HS-27A (cell line): ENCODE results near the gene GRIP1.

Experiments used
- DNase-seq: peaks from one replicate; pipeline ENCODE4 v3.0.0-alpha.2; 2012; ENCODE audit warnings: low read depth, missing footprints

The GRIP1 gene, protein sequence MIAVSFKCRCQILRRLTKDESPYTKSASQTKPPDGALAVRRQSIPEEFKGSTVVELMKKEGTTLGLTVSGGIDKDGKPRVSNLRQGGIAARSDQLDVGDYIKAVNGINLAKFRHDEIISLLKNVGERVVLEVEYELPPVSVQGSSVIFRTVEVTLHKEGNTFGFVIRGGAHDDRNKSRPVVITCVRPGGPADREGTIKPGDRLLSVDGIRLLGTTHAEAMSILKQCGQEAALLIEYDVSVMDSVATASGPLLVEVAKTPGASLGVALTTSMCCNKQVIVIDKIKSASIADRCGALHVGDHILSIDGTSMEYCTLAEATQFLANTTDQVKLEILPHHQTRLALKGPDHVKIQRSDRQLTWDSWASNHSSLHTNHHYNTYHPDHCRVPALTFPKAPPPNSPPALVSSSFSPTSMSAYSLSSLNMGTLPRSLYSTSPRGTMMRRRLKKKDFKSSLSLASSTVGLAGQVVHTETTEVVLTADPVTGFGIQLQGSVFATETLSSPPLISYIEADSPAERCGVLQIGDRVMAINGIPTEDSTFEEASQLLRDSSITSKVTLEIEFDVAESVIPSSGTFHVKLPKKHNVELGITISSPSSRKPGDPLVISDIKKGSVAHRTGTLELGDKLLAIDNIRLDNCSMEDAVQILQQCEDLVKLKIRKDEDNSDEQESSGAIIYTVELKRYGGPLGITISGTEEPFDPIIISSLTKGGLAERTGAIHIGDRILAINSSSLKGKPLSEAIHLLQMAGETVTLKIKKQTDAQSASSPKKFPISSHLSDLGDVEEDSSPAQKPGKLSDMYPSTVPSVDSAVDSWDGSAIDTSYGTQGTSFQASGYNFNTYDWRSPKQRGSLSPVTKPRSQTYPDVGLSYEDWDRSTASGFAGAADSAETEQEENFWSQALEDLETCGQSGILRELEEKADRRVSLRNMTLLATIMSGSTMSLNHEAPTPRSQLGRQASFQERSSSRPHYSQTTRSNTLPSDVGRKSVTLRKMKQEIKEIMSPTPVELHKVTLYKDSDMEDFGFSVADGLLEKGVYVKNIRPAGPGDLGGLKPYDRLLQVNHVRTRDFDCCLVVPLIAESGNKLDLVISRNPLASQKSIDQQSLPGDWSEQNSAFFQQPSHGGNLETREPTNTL

DNA sequence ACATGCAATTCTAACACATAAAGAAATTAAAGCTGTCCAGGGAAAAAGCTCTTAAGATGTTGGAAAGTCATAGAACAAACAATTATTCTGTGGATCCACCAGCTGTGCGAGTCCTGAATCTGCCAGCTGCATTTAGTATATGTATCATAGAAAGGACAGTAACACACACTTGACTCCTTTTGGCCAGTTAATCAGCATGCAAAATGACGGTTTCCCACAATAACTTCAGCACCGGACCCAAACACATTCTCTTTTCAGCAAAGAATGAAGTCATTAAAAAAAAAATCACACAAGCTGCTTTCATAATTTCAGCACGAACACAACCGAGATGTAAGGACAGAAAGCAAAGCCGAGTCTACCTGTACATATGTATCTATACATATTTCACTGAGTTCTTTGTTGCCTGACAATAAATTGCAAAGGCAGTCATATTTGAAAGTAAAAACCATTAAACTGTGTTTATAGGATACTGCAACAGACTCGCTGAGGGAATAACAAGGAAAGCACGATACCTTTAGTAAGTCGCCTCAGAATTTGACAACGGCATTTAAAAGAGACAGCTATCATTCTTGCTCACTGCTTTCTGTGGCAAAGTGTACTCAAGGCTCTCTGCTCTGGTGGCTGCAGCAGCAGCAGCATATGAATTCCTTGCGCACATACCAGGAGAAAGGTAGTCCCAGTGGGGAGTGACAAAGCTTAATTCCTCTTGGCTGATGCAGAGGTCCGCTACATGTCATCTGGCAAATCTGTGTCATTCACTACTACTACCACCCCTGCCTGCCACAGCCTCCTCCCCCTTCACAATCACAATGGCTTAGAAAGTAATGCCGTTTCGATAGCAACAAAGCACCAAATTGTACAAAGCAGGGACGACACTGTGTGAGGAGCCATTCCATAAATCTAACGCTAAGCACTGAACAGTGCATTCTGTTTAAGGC lies at the start of gene GRIP1:
GRIP1 (minus strand) TSS at position 739 of the 938 bp plus-strand sequence; CDS start at position 567, 172 bp downstream.
- DNase-seq = no peak

DNA sequence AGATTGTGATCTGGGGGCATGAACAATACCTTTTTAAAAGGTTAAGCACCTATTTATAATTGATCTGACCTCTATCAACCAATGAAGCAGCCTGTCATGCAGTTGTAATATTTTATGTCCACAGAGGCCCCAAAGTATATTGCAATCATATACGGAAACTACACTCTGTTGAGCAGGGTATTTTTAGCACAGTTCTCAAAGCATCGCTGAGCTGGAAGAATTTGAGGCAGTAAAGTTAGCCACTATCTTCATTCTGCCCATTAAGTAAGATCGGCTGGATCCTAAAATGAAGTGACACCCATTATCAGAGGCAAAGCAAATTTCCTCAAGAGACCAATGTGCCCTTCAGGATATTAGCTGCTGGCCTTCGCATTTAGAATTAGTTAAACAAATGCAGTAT lies 47.7 kb upstream of the GRIP1 start:
- no peak for DNase-seq

DNA sequence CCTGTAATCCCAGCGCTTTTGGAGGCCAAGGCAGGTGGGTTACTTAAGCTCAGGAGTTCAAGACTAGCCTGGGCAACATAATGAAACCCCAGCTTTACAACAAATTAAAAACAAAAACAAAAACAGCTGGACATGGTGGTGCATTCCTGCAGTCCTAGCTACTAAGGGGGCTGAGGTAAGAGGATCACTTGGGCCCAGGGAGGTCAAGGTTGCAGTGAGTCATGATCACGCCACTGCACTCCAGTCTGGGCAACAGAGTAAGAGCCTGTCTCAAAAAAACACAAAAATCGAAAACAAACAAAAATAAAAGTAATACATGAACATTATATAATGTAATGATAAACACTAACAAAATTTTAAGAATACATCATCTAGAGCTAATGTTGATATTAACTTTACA lies 46.2 kb upstream of the GRIP1 start:
- no peak for DNase-seq

DNA sequence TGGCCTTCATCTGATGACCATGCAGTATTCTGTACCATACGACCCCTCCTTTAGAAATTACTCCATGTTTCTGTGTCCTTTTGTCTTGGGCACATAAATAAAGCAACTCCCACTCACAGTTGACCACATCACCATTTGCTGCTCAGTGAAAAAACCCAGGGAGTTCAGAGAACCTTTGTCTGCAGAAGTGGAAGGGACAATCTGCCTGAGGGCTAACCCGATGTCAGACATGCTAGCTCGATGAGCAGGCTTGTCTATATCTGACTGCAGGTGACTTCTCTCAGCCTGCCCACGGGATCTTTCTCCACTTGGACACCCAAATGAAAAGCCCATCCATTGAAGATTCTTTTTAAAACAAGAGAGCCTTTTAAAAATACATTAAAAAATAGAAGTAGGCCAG lies 45.7 kb upstream of the GRIP1 start:
- no peak for DNase-seq

DNA sequence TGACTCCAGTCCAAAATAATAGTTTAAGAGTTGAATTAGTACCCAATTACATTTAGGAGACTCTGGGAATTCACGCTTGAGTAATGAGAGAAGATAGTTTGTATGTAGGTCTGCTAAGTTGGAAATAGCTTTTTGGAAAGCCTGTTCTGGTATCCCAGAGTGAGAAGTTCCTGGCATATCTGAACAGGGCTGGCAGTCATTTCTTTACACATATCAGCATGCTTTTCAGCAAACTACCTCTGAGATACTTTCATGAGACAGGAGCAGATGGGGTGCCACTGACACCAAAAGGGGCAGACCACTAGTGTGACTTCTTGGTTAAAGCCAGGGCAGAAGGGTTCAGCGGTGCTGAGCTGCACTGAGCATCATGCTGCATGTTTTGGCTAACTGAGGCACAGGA lies 45.1 kb upstream of the GRIP1 start:
- no peak for DNase-seq

DNA sequence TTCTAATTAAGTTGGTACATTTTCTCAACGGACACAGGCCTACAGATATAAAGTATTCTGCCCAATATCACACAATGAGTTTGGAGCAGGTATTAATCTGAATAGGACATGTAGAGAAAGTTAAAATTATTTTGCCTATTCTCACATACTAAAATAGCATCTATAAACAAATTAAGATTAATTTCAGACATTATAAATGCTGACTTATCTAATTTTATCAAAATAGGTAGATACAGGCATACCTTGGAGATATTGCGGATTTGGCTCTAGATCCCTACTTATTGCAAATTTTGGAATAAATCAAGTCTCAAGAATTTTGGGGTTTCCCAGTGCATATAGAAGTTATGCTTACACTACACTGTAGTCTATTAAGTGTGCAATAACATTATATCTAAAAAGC lies 41.0 kb upstream of the GRIP1 start:
- DNase-seq = no peak

DNA sequence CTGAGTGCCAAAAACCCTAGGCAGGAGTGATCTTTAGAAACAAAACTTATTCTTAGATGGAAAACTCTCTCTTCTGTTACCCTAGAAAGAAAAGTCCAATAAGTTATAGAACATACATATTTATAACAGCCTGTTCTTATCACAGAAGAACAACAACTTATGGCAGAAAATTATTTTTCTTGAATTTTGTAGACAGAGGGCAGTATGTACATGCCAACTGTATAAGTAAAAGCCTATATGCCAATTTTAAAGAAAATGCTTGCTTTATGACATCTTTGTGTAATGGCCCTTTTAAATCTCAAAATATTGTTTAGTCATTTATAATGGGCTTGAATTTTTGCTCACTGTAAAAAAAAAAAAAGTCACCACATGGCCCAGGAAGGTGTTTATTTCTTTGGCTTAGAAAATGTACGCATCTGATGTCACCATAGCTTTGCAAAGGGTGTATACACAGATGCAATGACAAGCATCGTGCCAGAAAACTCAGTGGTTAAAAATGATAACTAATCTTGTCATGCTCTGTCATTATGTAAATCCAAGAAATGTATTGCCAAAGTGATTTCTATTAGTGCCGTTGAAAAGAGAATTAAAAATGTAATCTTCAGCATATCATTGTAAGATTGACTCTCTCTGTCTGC lies 38.3 kb upstream of the GRIP1 start:
- DNase-seq = no peak

DNA sequence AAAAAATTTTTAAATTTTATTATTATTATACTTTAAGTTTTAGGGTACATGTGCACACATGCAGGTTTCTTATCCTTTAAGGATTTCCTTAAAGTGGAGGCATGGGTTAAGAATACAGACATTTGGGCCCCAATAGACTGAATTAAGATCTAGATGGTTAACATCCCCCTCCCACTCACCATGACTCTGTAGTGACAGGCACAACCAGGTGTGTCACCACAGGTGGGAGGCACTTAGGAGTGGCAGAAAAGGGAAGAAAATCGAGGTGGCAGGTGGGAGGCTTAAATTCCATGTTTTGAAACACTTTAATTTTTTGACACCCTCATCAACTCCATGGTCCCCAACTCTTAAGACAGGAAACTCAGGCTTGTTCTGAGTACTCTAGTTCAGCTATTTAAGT lies 37.6 kb upstream of the GRIP1 start:
- DNase-seq = no peak

DNA sequence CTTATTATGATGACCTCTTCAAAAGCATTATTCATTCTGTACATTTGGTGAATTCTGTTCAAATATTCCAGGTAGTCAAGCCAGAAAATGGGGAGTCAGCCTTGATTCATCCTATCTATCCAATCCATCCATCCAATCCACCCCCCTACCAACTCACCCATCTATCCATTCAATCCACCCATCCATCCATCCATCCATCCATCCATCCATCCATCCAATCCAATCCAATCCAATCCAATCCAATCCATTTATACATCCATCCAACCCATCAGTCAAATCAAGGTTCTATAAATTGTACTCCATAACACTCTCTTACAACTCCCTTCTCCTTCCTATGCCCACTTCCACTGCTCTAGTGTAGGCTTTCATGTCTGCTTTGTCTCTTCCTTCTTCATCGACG lies 35.8 kb upstream of the GRIP1 start:
- no peak for DNase-seq

DNA sequence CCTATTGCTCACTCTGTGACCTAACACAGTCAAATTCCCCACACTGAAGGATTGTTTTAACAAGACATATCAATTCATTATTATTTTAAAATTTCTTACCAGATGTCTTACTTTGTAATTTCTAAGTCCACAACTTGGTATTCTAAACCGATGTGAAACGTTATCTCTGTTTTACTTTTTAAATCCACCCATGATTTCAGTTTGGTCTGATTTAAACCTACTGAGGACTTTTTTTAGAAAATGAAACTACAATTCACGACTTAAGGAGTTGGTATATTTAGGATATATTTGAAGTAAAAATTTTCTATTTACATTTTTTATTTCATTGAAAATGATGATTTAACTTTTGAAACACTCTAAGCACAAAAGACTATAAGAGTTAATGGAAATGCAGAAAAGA lies 35.1 kb upstream of the GRIP1 start:
- no peak for DNase-seq

DNA sequence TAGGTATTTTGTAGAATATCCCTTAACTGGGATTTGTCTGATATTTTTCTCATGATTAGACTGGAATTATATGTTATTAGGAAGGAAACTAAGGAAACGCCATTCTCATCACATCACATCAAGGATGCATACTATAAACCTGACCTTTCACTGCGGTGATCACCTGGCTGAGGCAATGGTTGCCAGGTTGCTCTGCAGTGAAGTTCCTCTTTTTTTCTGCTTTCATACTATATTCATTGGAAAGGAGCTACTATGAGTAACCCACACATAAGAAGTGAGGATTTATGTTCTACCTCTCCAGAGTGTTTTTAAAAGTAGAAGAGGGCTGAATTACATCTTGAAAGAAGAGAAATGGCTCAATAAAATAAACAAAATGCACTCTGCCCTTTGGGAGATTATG lies 31.0 kb upstream of the GRIP1 start:
- no peak for DNase-seq

DNA sequence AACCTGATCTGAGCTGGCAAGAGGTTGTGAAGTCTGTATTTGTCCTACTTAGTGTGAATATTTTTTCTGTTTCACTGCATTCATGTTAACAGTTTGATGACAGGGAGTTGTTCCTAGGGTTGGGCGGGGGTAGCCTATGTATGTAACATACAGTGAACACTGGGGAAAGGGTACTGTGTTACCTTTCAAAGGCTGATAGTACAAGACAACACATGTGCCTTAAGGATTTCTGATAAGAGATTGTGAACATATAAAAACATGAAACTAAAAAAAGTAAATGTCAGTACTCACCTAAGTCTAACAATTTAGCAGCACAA lies 30.5 kb upstream of the GRIP1 start:
- no peak for DNase-seq

DNA sequence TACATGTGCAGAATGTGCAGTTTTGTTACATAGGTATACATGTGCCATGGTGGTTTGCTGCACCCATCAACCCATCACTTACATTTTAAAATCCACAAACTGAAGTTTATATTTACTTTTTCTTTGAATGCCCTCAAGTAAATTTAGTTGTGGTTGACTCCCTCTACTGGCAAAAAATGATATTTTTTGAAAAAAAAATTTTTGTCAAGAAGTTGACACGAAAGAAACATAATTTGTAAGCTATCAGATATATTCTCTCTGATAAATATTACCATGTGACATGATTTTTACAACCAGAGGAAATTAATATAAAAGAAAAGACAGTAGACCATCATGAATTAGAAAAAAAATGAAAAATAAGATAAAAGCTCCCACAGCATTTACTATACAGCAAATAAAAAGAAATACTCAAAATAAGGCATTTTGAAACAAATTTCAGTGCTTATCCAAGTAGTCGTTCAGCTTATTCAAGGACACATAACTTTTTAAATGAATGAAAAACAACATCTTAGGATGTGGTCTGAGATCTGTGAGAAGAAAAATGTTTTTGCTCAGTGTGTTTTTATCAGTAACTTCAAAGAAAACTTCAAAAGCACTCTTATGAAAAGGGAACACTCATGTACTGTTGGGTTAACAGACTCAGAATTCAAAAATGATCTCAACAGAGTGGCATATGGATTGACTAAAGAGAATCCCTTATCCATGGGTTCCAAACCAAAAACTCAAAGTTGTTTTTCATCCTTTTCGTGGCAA lies 30.0 kb upstream of the GRIP1 start:
- no peak for DNase-seq

DNA sequence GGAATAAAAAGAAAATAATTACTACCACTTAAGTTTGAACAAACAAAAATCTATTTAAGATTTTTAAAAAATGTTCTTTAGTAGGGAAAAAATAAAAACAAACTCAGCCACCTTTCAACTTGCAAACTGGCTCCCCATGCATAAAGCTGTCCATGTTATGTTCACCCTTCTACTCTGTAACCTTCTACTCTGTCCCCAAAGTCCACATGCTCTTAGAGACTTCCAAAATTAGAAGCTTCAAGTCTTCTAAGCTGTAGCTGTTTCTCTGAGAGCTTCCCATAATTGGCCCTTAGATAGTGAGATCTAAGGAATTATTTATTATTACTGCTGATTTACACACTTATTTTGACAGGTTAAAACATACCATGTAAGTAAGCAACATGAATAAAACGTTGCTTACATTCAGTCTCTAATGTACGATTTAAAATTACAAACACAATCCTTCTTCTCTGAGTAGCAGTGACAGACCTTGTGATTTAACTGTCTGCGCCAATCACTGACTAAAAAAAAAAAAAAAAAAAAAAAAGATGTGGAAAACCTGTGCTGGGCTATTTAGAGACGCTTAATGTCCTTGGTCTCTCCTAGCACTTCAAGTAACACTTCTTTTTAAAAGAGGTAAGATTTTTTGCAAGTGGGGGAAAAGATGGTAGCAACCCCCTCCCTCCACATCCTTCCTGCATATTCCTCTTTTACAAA lies 28.3 kb upstream of the GRIP1 start:
- DNase-seq = no peak

DNA sequence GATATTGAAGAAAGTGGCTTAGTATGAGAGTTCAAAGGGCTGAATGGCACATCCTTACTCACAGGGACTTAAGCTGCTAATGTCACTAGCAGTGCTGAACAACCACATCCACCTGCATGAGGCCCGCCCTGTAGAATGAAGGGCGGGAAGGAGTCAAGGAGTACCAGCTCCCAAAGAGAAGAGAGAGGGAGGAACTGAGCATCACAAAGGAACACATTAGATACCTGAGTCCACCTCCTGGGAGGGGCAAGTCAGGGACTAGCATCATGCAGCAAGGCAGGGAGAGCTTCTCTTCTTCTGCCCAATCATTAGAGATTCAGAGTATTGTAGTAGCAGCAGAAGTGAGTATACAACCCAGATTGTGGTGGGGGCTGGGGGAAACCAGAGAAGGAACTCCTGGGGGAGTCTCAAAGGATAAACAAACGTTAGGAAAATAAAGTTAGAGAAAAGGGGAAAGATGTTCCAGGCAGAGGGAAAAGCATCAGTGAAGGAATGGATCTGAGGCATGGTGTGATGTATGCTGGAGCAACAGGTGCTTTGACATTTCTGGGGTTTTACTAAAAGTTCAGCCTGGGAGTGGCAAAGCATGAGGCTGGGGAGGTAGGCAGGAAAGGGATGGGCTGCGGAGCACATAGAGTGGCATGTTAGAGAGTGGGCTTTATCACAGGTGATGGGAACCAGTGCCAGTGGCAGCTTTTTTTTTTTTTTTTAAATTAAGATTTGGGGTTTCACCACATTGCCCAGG lies 21.0 kb upstream of the GRIP1 start:
- DNase-seq = no peak

DNA sequence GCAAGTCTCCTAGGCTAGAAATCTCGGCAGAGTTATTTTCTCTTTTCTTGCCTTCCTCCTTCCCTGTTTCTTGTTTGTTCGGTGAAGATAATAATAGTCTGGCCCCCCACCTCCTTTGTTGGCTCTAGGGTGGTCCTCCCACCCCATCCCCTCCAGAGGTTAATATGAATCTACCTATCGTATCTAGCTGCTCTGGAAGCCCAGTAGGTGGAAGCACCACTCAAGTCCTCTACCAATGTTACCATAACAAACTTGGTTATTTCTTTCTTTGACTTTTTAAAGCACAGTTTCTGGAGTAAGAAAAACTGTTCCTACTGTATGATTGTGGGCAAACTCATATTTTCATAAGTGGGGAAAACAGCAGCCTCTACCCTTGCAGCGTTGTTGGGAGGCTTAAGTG lies 19.7 kb upstream of the GRIP1 start:
- DNase-seq = no peak

DNA sequence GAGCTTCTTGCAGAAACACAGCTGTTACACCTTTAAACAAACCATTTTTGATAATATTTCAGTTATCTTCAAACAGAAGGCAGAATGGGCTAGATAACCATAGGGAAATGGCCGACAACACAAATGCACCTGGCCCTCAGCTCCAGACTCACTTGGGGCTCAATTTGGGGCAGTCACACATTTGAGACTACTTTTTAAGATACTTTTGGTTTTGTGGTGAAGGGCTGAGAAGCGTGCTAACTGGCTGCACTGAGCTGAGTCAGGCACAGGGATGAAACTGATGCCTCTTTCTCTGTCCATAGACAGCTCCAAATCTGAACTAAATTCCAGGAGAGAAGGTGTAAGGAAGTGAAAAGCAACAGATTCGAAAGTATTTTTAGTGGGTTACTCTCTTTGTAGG lies 18.5 kb upstream of the GRIP1 start:
- DNase-seq = no peak

DNA sequence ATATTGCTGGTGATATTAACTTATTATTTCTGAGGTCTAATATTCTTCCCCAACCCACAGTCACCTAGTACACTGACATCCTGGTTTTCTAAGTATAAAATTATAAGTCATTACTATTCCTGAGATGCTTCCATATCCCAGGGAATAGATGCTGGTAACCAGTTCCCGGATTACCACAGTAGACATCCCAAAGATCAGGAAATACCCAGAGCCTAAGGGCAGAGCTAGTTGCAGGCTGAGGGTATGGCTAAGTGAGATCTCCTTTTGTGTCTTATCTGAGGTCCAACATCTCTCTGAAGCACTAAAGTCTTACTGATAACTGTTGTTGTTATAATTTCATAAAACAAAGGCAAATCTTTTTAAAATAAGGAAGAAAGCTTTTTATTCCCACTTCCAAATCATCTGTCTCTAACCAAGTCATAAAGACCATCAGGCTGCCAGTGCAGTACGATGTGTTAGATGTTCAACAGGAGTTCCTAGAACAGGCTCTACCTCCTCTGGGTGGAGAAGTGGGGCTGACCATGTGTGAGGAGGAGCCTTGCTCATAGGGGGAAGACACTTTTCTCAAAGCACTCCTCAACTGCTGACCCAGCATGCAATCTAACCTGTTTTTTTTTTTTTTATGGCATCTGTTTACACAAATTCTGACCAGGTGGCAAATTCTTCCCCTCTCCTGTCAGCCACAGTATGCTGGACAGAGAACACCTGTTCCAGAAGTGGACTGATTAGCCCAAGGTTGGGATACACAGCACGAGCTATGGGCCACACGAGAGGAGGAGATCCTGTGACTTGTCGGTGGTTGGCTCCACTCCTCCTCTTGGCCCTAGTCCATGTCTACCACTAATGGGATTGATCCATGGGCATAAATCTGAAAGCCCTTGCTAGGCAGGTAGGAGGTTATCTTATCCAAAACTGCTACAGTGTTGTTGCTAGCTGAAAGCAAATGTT lies 16.1 kb upstream of the GRIP1 start:
- DNase-seq = no peak
